NCI-H82 treated with DMSO at 0.1 percent for 48 hours (cell line): ENCODE data around the gene MOB2.

Experiments
- DNase-seq: peaks from one replicate; lab custom pipeline; 2025; ENCODE audit not compliant: unreplicated experiment; lab: John Stamatoyannopoulos, UW

The MOB2 gene

GRCh38 chr11:1504581-1505290 is 18.2 kb upstream of the MOB2 start:
- DNase-seq = no peak

GRCh38 chr11:1504138-1504537 is 17.6 kb upstream of the MOB2 start:
- DNase-seq = no peak

GRCh38 chr11:1503708-1504104 is 17.1 kb upstream of the MOB2 start:
- no peak for DNase-seq

GRCh38 chr11:1502954-1503707 is 16.6 kb upstream of the MOB2 start:
- no peak for DNase-seq

- DNase-seq = no peak
Observed at GRCh38 chr11:1502168-1502953, 15.8 kb upstream of the MOB2 start.

- no peak for DNase-seq
Observed at GRCh38 chr11:1501421-1502167, 15.0 kb upstream of the MOB2 start.

- no peak for DNase-seq
Observed at GRCh38 chr11:1500466-1501420, 14.2 kb upstream of the MOB2 start.

- no peak for DNase-seq
Observed at GRCh38 chr11:1499899-1500298, 13.3 kb upstream of the MOB2 start.

- no peak for DNase-seq
Observed at GRCh38 chr11:1499261-1499890, 12.8 kb upstream of the MOB2 start.

- DNase-seq = no peak
Observed at GRCh38 chr11:1498262-1498661, 11.7 kb upstream of the MOB2 start.

- DNase-seq = no peak
Observed at GRCh38 chr11:1497600-1497999, 11.0 kb upstream of the MOB2 start.

- no peak for DNase-seq
Observed at GRCh38 chr11:1496761-1497095, 10.1 kb upstream of the MOB2 start.

GRCh38 chr11:1496091-1496760 is 9.6 kb upstream of the MOB2 start:
- DNase-seq = no peak

- DNase-seq = no peak
Observed at GRCh38 chr11:1494650-1495049, 8.1 kb upstream of the MOB2 start.

- no peak for DNase-seq
Observed at GRCh38 chr11:1493650-1494244, 7.2 kb upstream of the MOB2 start.

- no peak for DNase-seq
Observed at GRCh38 chr11:1491379-1491778, 4.8 kb upstream of the MOB2 start.

- no peak for DNase-seq
Observed at GRCh38 chr11:1490651-1491050, 4.1 kb upstream of the MOB2 start.

GRCh38 chr11:1488575-1489180 is 2.1 kb upstream of the MOB2 start:
- no peak for DNase-seq
